ENCODE data around the gene NSUN3. TPM values are rescaled to one million over a fixed set of nuclear protein-coding genes. Genes with fewer than 3 reads are reported as not detected.

The NSUN3 gene
- polyA plus RNA-seq, 1 of the 3 experiments (the other 2 are of a cell fraction) = 2.9 TPM

- TF ChIP-seq PBX3 (IDR thresholded peaks at IDR 0.05) = peak; percentile 92
- TF ChIP-seq MXI1 (IDR thresholded peaks at IDR 0.05; ENCODE audit: low read depth, low read length) = peak; percentile 41; the same call in 1 of the 2 replicates
- TF ChIP-seq USF2 (IDR thresholded peaks at IDR 0.05; ENCODE audit: borderline replicate concordance, low read depth, low read length) = no peak
- no peak for TF ChIP-seq NRF1 (IDR thresholded peaks at IDR 0.05; ENCODE audit: low read depth, low read length)
- peak; percentile 62 for TF ChIP-seq JUND (IDR thresholded peaks at IDR 0.05)
- TF ChIP-seq TCF12 (IDR thresholded peaks at IDR 0.05) = peak; percentile 94
- TF ChIP-seq FOXJ3 (CRISPR knock-in tag; IDR thresholded peaks at IDR 0.05) = no peak
- 0 out of 2 replicates have a peak, but pooled peaks have one; percentile 31 for TF ChIP-seq GATA2 (CRISPR knock-in tag; IDR thresholded peaks at IDR 0.05)
- TF ChIP-seq ELF1 (IDR thresholded peaks at IDR 0.05) = no peak
- TF ChIP-seq MAX (IDR thresholded peaks at IDR 0.05; ENCODE audit: low read depth) = no peak
- TF ChIP-seq CTCF (IDR thresholded peaks at IDR 0.05) = no peak
- no peak for TF ChIP-seq SMC3 (IDR thresholded peaks at IDR 0.05; ENCODE audit: low read depth, low read length)
- TF ChIP-seq RFX5 (IDR thresholded peaks at IDR 0.05; ENCODE audit: low read length) = no peak
These were observed 109.1 kb downstream of the NSUN3 start (continued) for GRCh38 chr3:94171954-94172353.

GRCh38 chr3:94172695-94173310 lies 109.9 kb downstream of the NSUN3 start:
- TF ChIP-seq FOSL2 (IDR thresholded peaks at IDR 0.05; ENCODE audit: borderline replicate concordance, low read depth) = no peak
- TF ChIP-seq CHD2 (IDR thresholded peaks at IDR 0.05; ENCODE audit: low read length, partially characterized antibody) = no peak
- TF ChIP-seq MXI1 (IDR thresholded peaks at IDR 0.05; ENCODE audit: low read depth, low read length) = peak; percentile 33; the same call in 1 of the 2 replicates
- TF ChIP-seq TEAD4 (IDR thresholded peaks at IDR 0.05; ENCODE audit: borderline replicate concordance, insufficient read depth) = peak; percentile 28; the same call in 1 of the 2 replicates
- peak; percentile 67; the same call in 1 of the 2 replicates for TF ChIP-seq RCOR1 (IDR thresholded peaks at IDR 0.05; ENCODE audit: low read length)
- peak; percentile 82; the same call in 1 of the 2 replicates for TF ChIP-seq FOXJ3 (CRISPR knock-in tag; IDR thresholded peaks at IDR 0.05)
- peak; percentile 43; the same call in 1 of the 2 replicates for TF ChIP-seq PBX3 (IDR thresholded peaks at IDR 0.05)
- TF ChIP-seq GATA2 (CRISPR knock-in tag; IDR thresholded peaks at IDR 0.05) = peak; percentile 89
- peak; percentile 70; the same call in 1 of the 2 replicates for TF ChIP-seq TCF12 (IDR thresholded peaks at IDR 0.05)
- TF ChIP-seq EP300 (IDR thresholded peaks at IDR 0.05; ENCODE audit: borderline replicate concordance in 1 of 2, low read depth in 1 of 2, low read length in 1 of 2) = peak in 1 of 2 experiments; percentile 77; a peak in 2 of 4 replicates
- no peak for TF ChIP-seq REST (IDR thresholded peaks at IDR 0.05; ENCODE audit: low read depth, low read length)
- peak; percentile 20 for DNase-seq
- no peaks in the 10 kb centered on the region for H3K79me2 ChIP-seq (ENCODE audit: insufficient read depth)
- peak overlapping the region in 1 of 2 experiments; percentile 85; a peak in 2 of 4 replicates for H3K27ac ChIP-seq (ENCODE audit: low read depth in 2 of 2, low read length in 1 of 2)
- POLR2A ChIA-PET = interaction anchor here (0.8 kb wide), 1 partner anchor 109 kb away, joined by 3 read pairs; no protein-coding TSS in a partner anchor
- no peak overlapping the region for H3K4me2 ChIP-seq
- no peaks in the 10 kb centered on the region for H3K36me3 ChIP-seq (replicated peaks in 1 of 2; ENCODE audit: control insufficient read depth in 1 of 2, insufficient read depth in 2 of 2, low read length in 1 of 2)
- no peaks in the 10 kb centered on the region for H3K9me3 ChIP-seq
- no peaks in the 10 kb centered on the region for H4K20me1 ChIP-seq (ENCODE audit: insufficient read depth)
- no peak overlapping the region for H3K4me3 ChIP-seq (ENCODE audit: low read depth in 2 of 2, low read length in 1 of 2)
- no peaks in the 10 kb centered on the region for H3K27me3 ChIP-seq (ENCODE audit: insufficient read depth)
- H3K9me2 ChIP-seq = no peaks in the 10 kb centered on the region
- 51% methylated on average over 3 of the region's 3 CpGs for WGBS (ENCODE audit: low lambda C conversion rate)
- H3K9ac ChIP-seq = no peak overlapping the region
- H3F3A ChIP-seq (replicated peaks; ENCODE audit: insufficient read depth) = peaks cover 16% of the 10 kb centered on the region
- CTCF ChIA-PET = interaction anchor here (1.2 to 2.0 kb wide), 4 partner anchors 55 to 112 kb away, joined by 3 to 5 read pairs (median 4); no protein-coding TSS in a partner anchor
- H2AFZ ChIP-seq (ENCODE audit: low read depth) = no peak overlapping the region
- peaks cover 14 to 28% of the 10 kb centered on the region in 2 experiments; a peak in 3 of 4 replicates for H3K4me1 ChIP-seq (ENCODE audit: control insufficient read depth in 1 of 2, insufficient read depth in 2 of 2, low read depth in 1 of 2, low read length in 1 of 2)
